Fibroblast of lung (primary cell): ENCODE measurements around the gene TMEM121. TPM values are rescaled to one million over a fixed set of nuclear protein-coding genes. Genes with fewer than 3 reads are reported as not detected.
"Not testable (repeated sequence)": the region's sequence is repeated elsewhere in the genome, so short reads cannot be mapped to it uniquely, and the experiment has no call there.

ENCODE experiments used
- DNase-seq, 2 donors: peaks; one replicate each; pipeline versions ENCODE4 v3.0.0 to v3.0.0-alpha.2; 2010; ENCODE audit warnings: low read depth in 2 of 2
- H2AFZ ChIP-seq: 2 replicates; pipeline ENCODE4 v1.5.1; 2012; ENCODE audit warnings: low read length, control low read depth, inconsistent platforms
- H3K27ac ChIP-seq: 2 replicates; pipeline ENCODE4 v1.5.1; 2011; ENCODE audit warnings: low read length, control low read depth; ENCODE audit not compliant: insufficient read depth
- H3K27me3 ChIP-seq: 2 replicates; pipeline ENCODE4 v1.5.1; 2011; ENCODE audit warnings: mild to moderate bottlenecking, low read length; ENCODE audit not compliant: control insufficient read depth, insufficient read depth
- H3K36me3 ChIP-seq: 2 replicates; pipeline ENCODE4 v1.5.1; 2011; ENCODE audit warnings: low read length; ENCODE audit not compliant: control insufficient read depth, insufficient read depth
- H3K4me1 ChIP-seq: 2 replicates; pipeline ENCODE4 v1.5.1; 2011; ENCODE audit warnings: low read length; ENCODE audit not compliant: control insufficient read depth, insufficient read depth; ENCODE audit errors: extremely low read depth
- H3K4me2 ChIP-seq: 2 replicates; pipeline ENCODE4 v1.5.1; 2011; ENCODE audit warnings: low read length, control low read depth; ENCODE audit not compliant: insufficient read depth; ENCODE audit errors: extremely low read depth
- H3K4me3 ChIP-seq, 4 experiments: fragments of 200-600 bp in 1 of 4; sonication (generic) in 1 of 4; replicated peaks in 1 of 4; 2 replicates each; pipeline ENCODE4 v1.5.1; 2011 to 2016; ENCODE audit warnings: low read length in 4 of 4, low read depth in 3 of 4, mild to moderate bottlenecking in 3 of 4, control low read depth in 2 of 4, inconsistent platforms in 1 of 4, mixed read lengths in 1 of 4; ENCODE audit not compliant: insufficient read depth in 1 of 4; ENCODE audit errors: control extremely low read depth in 1 of 4
- H3K79me2 ChIP-seq: 2 replicates; pipeline ENCODE4 v1.5.1; 2012; ENCODE audit warnings: mild to moderate bottlenecking, low read length, inconsistent platforms; ENCODE audit not compliant: control insufficient read depth, insufficient read depth
- H3K9ac ChIP-seq: 2 replicates; pipeline ENCODE4 v1.5.1; 2011; ENCODE audit warnings: mild to moderate bottlenecking, low read length, control low read depth; ENCODE audit not compliant: insufficient read depth
- H3K9me3 ChIP-seq: 2 replicates; pipeline ENCODE4 v1.5.1; 2012; ENCODE audit warnings: low read depth, low read length; ENCODE audit not compliant: control insufficient read depth, insufficient read depth
- H4K20me1 ChIP-seq: 2 replicates; pipeline ENCODE4 v1.5.1; 2011; ENCODE audit warnings: low read length; ENCODE audit not compliant: control insufficient read depth, insufficient read depth; ENCODE audit errors: extremely low read depth
- EZH2 ChIP-seq: IDR thresholded peaks from 2 replicates; pipeline ENCODE4 v1.5.1; 2012; ENCODE audit warnings: low read length, control low read depth, mild to moderate bottlenecking; ENCODE audit errors: missing control alignments
- polyA plus RNA-seq, 2 donors: library from polyadenylated mRNA; depleted of rRNA in 1 of 2; stranded (reverse) in 1 of 2; unstranded in 1 of 2; fragments of >200 nt; gene quantifications; 2 replicates each; pipeline ENCODE4 v1.2.1, GENCODE V29; 2011 to 2012; ENCODE audit warnings: missing spikeins in 1 of 2
- total RNA-seq: library from RNA; depleted of rRNA; stranded (reverse); fragments of >200 nt; gene quantifications from 2 replicates; pipeline ENCODE4 v1.2.1, GENCODE V29; 2014
- TF ChIP-seq, protein P1 (sequence below), 2 donors: IDR thresholded peaks in 1 of 2; conservative IDR thresholded peaks in 1 of 2; 1 replicate in 1 of 2; 2 replicates in 1 of 2; pipeline ENCODE4 v1.5.1; 2011 to 2012; ENCODE audit warnings: low read length in 2 of 2, control low read depth in 1 of 2, inconsistent platforms in 1 of 2, low read depth in 1 of 2, mild to moderate bottlenecking in 1 of 2

TMEM121 gene
- total and polyA plus RNA-seq, 2 donors (not counting 1 experiment from before 2014, with no cell fraction given), result 0.30 to 5.1 TPM

DNA sequence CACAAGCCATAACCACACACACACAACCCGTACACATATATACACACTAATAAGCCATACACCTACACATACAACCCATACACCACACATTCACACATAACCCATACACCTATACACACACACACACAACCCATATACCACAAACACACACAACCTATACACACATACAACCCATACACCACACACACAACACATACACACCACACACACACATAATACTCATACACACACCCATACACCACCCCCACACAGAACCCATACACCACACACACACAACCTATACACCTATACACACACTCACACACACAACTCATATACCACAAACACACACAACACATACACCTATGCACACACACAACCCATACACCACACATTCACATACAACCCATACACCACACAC lies 44.1 kb downstream of the TMEM121 start:
- H3K79me2 ChIP-seq, result no peaks in the 10 kb centered on the region
- no peaks in the 10 kb centered on the region for H3K36me3 ChIP-seq
- no peak overlapping the region for H3K4me3 ChIP-seq
- no peaks in the 10 kb centered on the region for H3K9me3 ChIP-seq
- H3K27ac ChIP-seq, result no peak overlapping the region
- H3K4me2 ChIP-seq, result no peak overlapping the region
- H4K20me1 ChIP-seq, result no peaks in the 10 kb centered on the region
- no peak for DNase-seq
- H3K9ac ChIP-seq, result no peak overlapping the region
- TF ChIP-seq, protein P1, sequence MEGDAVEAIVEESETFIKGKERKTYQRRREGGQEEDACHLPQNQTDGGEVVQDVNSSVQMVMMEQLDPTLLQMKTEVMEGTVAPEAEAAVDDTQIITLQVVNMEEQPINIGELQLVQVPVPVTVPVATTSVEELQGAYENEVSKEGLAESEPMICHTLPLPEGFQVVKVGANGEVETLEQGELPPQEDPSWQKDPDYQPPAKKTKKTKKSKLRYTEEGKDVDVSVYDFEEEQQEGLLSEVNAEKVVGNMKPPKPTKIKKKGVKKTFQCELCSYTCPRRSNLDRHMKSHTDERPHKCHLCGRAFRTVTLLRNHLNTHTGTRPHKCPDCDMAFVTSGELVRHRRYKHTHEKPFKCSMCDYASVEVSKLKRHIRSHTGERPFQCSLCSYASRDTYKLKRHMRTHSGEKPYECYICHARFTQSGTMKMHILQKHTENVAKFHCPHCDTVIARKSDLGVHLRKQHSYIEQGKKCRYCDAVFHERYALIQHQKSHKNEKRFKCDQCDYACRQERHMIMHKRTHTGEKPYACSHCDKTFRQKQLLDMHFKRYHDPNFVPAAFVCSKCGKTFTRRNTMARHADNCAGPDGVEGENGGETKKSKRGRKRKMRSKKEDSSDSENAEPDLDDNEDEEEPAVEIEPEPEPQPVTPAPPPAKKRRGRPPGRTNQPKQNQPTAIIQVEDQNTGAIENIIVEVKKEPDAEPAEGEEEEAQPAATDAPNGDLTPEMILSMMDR (conservative IDR thresholded peaks at IDR 0.05 in 1 of 2, IDR thresholded peaks at IDR 0.05 in 1 of 2; ENCODE audit: low read depth in 1 of 2, low read length in 2 of 2), result no peak
- TF ChIP-seq EZH2, result no peak
- no peaks in the 10 kb centered on the region for H3K4me1 ChIP-seq
- no peak overlapping the region for H2AFZ ChIP-seq
- H3K27me3 ChIP-seq, result no peaks in the 10 kb centered on the region

DNA sequence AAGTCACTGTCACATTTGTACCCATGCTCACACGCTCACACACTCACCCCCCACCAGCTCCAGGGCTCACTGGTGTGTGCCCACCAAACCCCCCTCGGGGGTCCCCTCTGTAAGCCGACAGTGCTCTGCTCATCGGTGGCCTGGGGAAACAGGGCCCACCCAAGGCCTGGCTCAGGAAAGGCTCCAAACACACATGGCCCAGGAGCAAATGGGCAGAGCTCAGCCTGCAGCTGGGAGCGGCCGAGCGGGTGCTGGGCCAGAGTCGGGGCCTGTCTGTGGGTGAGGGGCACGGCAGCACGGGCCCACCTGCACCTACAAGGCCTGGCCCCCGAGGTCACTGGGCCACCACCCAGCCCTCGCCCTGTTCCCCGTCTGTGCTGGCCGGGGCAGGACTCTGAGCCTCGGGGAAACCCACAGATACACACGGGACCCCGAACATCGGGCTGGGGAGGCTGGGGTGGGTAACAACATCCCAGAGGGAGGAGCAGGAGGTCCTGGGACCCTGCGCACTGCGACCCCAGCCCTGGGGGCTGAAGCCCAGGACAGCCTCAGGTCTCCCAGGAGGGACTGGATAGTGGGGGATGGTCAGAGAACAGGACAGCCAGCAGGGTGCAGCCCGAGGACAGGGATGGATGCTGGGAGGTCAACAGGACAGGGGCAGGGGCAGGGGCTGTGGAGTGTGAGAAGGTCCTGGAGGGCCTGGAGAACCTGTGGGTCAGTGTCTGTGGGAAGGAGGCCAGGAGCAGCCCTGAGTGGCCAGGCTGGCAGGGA lies 45.0 kb downstream of the TMEM121 start:
- not testable (repeated sequence) for H3K27ac ChIP-seq, H3K4me3 ChIP-seq, H3K36me3 ChIP-seq, H3K4me2 ChIP-seq, H3K9ac ChIP-seq, DNase-seq, H2AFZ ChIP-seq, H3K79me2 ChIP-seq, H4K20me1 ChIP-seq, H3K27me3 ChIP-seq, H3K9me3 ChIP-seq, H3K4me1 ChIP-seq

DNA sequence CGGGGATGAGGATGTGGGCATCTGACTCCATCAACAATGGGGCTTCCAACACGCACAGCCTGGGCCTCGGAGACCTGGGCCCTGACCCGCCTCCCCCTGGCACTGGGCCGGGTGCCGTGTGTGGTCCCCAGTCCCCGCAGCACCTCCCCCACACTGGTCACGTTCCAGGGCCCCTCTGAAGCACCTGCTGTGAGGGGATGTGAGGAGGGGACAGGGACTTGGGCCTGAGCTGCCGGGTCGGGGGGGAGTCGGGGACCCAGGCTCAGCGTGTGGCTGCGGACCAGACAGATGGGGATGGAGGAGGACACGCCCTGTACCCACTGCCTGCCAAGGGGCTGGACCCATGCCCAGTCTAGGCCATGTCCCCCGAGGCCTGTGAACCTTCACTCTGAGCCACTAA lies 45.7 kb downstream of the TMEM121 start:
- not testable (repeated sequence) for H3K9me3 ChIP-seq, DNase-seq, H3K4me3 ChIP-seq

DNA sequence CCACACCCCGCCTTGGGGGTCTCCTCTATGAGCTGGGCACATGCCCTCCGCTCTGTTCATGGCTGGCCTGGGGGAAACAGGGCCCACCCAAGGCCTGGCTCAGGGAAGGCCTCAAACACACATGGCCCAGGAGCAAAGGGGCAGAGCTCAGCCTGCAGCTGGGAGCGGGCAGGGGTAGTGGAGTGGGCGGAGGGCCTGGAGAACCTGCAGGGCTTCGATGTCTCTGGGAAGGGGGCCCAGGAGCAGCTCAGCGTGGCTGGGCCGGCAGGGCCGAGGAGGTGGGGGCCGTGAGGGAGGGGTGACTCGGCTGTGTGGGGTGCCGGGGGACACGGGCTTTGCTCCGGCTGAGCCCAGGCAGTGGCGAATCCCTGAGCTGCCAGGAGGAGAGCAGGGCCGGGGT lies 47.5 kb downstream of the TMEM121 start:
- DNase-seq, H3K4me3 ChIP-seq, H3K9me3 ChIP-seq, H4K20me1 ChIP-seq, H2AFZ ChIP-seq, H3K27ac ChIP-seq, H3K27me3 ChIP-seq, H3K4me2 ChIP-seq, H3K79me2 ChIP-seq, H3K36me3 ChIP-seq, H3K9ac ChIP-seq, H3K4me1 ChIP-seq: not testable (repeated sequence)

More for the DNA sequence above, 45.7 kb downstream of the TMEM121 start:
- H4K20me1 ChIP-seq, H2AFZ ChIP-seq, H3K4me2 ChIP-seq, H3K9ac ChIP-seq, H3K4me1 ChIP-seq, H3K36me3 ChIP-seq, H3K27me3 ChIP-seq, H3K27ac ChIP-seq, H3K79me2 ChIP-seq: not testable (repeated sequence)

DNA sequence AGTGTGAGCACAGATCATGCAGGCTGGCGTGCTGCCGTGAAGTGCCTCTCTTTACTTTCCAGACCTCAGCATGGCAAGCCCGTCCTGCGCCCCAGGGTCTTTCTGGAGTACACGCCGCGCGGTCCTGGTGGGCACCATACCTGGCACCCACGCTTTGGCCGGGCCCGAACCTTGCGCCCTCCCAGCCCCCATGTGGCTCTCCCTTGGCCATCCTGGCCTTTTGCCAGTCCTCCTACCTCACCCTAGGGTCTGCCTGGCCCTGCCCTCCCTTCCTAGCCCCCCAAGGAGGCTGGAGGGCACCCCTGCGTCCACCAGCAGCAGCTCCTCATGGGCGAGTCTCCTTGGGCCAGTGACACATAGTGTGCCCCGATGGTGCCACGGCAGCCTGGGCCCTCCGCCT lies 48.0 kb downstream of the TMEM121 start:
- not testable (repeated sequence) for H3K79me2 ChIP-seq, DNase-seq, H2AFZ ChIP-seq, H3K9ac ChIP-seq, H3K4me2 ChIP-seq, H3K9me3 ChIP-seq, H3K27me3 ChIP-seq, H3K27ac ChIP-seq, H3K36me3 ChIP-seq, H3K4me1 ChIP-seq, H4K20me1 ChIP-seq, H3K4me3 ChIP-seq

DNA sequence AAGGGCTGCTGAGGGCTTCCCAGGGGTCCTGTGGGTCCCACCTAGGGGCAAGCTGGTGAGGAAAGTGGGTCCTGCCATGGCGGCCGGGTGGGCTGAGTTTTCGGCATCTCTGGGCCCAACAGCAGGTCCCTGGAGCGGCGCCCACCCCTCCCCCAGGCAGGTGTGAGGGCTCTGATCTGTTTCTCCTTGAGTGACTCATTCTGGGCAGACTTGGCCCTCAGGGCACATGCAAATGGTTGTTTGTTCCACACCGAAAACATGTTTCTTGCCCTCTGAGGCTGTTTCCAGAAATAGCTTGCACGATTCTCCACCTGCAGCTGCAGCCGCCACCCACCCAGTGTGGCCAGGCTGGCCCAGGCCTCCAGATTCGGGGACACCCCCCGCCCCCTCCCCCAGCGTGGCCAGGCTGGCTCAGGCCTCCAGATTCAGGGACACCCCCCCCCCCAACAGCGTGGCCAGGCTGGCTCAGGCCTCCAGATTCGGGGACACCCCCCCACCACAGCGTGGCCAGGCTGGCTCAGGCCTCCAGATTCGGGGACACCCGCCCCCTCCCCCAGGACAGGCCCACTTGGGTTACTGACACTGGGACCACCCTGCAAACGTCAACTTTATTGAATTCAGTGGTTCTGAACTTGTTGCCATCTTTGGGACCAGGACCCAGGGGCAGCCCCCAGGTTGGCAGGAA lies 48.8 kb downstream of the TMEM121 start:
- not testable (repeated sequence) for H3K4me3 ChIP-seq, H3K4me2 ChIP-seq, H3K4me1 ChIP-seq, DNase-seq, H2AFZ ChIP-seq, H3K27me3 ChIP-seq, H3K36me3 ChIP-seq, H3K9me3 ChIP-seq, H3K9ac ChIP-seq, H4K20me1 ChIP-seq, H3K27ac ChIP-seq, H3K79me2 ChIP-seq
